ENCODE data around the gene FAM78A. TPM values are rescaled to one million over a fixed set of nuclear protein-coding genes. Genes with fewer than 3 reads are reported as not detected.

The FAM78A gene
- total RNA-seq, 6 donors from 2014 or later, result 4.5 to 19.1 (median 9.3) TPM

DNA sequence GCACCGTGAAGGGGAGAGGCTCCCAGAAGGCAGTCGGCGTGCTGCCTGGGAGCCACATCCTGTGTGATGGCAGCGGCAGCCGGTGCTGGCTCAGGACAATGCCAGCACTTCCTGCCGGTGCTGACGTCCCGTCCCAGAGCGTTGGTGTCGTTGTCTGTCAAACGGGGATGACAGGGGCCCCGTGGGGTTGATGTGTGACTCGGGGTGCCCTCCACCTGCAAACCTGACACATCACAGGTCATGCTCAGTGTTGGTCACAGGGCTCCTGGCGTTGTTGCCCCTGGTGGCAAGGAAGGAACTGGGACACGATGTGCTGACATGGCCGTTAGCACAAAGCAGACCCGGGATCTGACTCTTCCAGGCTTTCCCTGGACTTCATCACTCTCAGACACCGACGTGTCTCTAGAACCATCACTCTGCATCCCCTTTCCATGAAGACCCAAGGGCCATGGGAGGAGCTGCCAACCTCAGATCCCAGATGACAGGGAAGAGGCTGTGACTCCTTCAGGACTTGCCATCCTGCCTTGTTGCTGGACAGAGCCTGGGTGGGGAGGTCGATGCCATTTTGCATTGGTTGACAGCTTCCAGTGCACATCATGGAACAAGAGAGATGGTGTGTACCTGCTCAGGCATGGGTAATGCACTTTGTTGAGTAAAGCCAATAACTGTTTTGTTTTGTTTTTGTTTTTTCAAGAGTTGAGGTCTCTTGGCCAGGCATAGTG, 34.7 kb upstream of the FAM78A start:
- peak overlapping the region in 1 of 4 donors; percentile 13 for H3K4me3 ChIP-seq
- ATAC-seq (ENCODE audit: low FRiP score in 2 of 2) (no peak), DNase-seq (peak in 1 of 2 donors; percentile 28)
- no peaks in the 10 kb centered on the region for H3K27me3 ChIP-seq
- 29 to 94% methylated on average over 2 to 14 of the region's 20 CpGs for WGBS, 2 donors
- no peaks in the 10 kb centered on the region for H3K9me3 ChIP-seq
- peaks cover 0 to 6% (median 2%) of the 10 kb centered on the region in 4 donors for H3K4me1 ChIP-seq
- no peaks in the 10 kb centered on the region for H3K36me3 ChIP-seq
- TF ChIP-seq POLR2A (IDR thresholded peaks at IDR 0.05) (no peak), EP300 (IDR thresholded peaks at IDR 0.05) (no peak)
- H3K27ac ChIP-seq, result no peak overlapping the region

DNA sequence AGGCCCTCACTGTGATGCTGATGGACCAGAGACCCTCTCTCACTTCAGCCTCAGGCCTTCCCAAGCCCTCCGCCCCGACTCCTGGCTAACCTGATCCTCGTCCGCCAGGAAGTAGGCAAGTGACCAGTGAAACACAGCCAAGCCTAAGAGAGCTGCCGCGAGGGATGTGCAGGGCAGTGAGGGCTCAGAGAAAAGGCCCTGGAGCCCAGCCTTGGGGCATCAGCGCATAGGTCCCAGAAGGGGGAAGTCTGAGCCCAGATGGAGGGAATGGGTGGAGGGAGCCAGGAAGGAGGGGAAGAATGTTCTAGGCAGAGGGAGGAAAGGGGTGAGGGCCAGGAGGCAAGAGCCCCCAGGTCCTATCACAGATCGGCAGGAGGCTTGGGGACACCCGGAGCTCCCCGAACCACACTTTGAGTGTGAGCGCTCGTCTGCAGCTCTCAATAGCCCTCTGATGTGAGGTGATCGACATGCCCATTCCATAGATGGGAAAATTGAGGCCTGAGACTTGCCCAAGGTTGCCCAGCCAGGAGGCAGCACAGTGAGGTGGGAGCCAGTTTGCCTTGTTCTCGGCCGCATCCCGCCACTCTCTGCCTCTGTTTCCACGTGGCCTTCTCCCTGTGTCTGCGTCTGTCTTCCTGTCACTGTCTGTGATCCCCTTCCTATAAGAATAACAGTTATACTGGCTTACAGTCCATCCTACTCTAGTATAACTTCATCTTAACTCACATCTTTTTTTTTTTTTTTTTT, 33.4 kb upstream of the FAM78A start:
- H3K36me3 ChIP-seq, result no peaks in the 10 kb centered on the region
- WGBS, 2 donors, result 83 to 85% methylated on average over 17 to 18 of the region's 18 CpGs
- peaks cover 0 to 6% (median 0%) of the 10 kb centered on the region in 4 donors for H3K4me1 ChIP-seq
- no peaks in the 10 kb centered on the region for H3K9me3 ChIP-seq
- no peak overlapping the region for H3K4me3 ChIP-seq
- no peaks in the 10 kb centered on the region for H3K27me3 ChIP-seq
- no peak overlapping the region for H3K27ac ChIP-seq
- TF ChIP-seq POLR2A (IDR thresholded peaks at IDR 0.05) (no peak), EP300 (IDR thresholded peaks at IDR 0.05) (no peak)
- TF ChIP-seq, protein P1, sequence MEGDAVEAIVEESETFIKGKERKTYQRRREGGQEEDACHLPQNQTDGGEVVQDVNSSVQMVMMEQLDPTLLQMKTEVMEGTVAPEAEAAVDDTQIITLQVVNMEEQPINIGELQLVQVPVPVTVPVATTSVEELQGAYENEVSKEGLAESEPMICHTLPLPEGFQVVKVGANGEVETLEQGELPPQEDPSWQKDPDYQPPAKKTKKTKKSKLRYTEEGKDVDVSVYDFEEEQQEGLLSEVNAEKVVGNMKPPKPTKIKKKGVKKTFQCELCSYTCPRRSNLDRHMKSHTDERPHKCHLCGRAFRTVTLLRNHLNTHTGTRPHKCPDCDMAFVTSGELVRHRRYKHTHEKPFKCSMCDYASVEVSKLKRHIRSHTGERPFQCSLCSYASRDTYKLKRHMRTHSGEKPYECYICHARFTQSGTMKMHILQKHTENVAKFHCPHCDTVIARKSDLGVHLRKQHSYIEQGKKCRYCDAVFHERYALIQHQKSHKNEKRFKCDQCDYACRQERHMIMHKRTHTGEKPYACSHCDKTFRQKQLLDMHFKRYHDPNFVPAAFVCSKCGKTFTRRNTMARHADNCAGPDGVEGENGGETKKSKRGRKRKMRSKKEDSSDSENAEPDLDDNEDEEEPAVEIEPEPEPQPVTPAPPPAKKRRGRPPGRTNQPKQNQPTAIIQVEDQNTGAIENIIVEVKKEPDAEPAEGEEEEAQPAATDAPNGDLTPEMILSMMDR (IDR thresholded peaks at IDR 0.05), result no peak
- ATAC-seq (ENCODE audit: low FRiP score in 2 of 2) (no peak), DNase-seq (no peak)

DNA sequence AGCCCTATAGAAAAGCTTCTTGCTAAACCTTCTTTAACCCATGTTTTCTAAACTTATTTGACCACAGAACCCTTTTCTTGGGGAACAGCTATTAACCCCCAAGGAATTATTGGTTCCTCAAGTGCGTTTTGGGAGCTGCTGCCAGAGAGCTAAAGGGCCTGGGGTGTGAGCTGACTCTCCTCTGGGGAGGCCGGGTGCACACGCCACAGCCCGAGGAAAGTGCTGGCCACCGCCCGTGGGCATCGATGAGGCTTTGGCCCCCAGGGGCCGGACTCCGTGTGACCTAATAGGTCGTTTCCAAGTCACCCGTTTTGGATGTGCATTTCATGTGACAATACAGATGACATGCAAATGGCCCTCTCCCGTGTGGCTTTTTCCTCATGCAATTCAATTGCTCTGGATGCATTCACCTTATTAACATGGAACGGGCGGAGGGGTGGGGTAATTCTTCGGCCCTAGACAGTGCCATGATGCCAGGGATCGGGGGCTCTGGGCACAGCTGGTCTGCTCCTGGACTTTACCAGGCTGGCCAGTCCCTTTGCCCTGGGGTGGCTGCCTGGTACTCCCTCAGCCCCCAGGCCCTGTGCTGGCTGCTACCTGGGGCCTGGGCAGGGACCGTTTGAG, 32.7 kb upstream of the FAM78A start:
- Histone ChIP-seq H3K27ac (no peak overlapping the region), H3K27me3 (no peaks in the 10 kb centered on the region), H3K4me3 (no peak overlapping the region), H3K9me3 (no peaks in the 10 kb centered on the region), H3K4me1 (peaks cover 0 to 6% (median 0%) of the 10 kb centered on the region in 4 donors), H3K36me3 (no peaks in the 10 kb centered on the region)
- WGBS, 2 donors, result 85 to 91% methylated on average over 4 to 17 of the region's 17 CpGs
- ATAC-seq (ENCODE audit: low FRiP score in 2 of 2) (no peak), DNase-seq (no peak)
- TF ChIP-seq EP300 (IDR thresholded peaks at IDR 0.05) (no peak), POLR2A (IDR thresholded peaks at IDR 0.05) (no peak), POLR2AphosphoS5 (IDR thresholded peaks at IDR 0.05) (no peak)
- TF ChIP-seq, protein P1 (IDR thresholded peaks at IDR 0.05), result no peak

DNA sequence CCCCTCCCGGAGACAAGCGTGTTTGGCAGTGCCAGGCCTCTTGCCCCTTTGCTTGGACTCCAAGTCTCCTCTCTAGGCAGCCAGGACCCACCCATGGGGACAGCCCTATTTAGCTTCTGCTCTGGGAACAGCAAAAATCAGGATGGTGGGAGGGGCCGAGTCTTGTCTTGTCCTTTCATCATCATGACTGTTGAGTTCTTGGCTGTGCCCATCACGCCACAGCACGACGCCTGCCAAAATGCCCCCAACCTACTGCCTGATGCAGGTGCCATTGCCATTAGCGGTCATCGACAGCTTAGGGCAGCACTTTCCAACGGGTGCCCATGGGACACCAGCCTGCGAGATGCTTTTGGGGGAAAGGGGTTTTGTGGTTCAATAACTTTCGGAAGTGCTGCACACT, 32.1 kb upstream of the FAM78A start:
- TF ChIP-seq EP300 (IDR thresholded peaks at IDR 0.05) (no peak), POLR2A (IDR thresholded peaks at IDR 0.05) (no peak)
- H3K4me3 ChIP-seq, result no peak overlapping the region
- WGBS, 2 donors, result 95 to 98% methylated on average over 8 to 11 of the region's 11 CpGs

DNA sequence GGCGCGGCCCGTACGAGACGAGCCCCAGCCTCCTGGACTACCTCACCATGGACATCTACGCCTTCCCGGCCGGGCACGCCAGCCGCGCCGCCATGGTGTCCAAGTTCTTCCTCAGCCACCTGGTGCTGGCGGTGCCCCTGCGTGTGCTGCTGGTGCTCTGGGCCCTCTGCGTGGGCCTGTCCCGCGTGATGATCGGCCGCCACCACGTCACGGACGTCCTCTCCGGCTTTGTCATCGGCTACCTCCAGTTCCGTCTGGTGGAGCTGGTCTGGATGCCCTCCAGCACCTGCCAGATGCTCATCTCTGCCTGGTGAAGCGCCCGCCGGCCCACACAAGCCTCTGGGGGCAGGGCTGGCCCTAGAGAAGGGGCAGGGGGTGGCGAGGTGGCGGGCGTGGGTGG, 31.7 kb upstream of the FAM78A start:
- Histone ChIP-seq H3K27me3 (no peaks in the 10 kb centered on the region), H3K36me3 (no peaks in the 10 kb centered on the region), H3K4me3 (no peak overlapping the region), H3K4me1 (peaks cover 0 to 6% (median 0%) of the 10 kb centered on the region in 4 donors), H3K9me3 (no peaks in the 10 kb centered on the region), H3K27ac (no peak overlapping the region)
- WGBS, 2 donors, result 90% methylated on average over 16 to 31 of the region's 31 CpGs
- no peak for ATAC-seq (ENCODE audit: low FRiP score in 2 of 2)
- DNase-seq, result no peak
- TF ChIP-seq POLR2AphosphoS5 (IDR thresholded peaks at IDR 0.05) (no peak), EP300 (IDR thresholded peaks at IDR 0.05) (no peak), POLR2A (IDR thresholded peaks at IDR 0.05) (no peak)
- TF ChIP-seq, protein P1 (IDR thresholded peaks at IDR 0.05), result no peak

More for the DNA sequence above, 32.1 kb upstream of the FAM78A start:
- no peaks in the 10 kb centered on the region for H3K36me3 ChIP-seq
- peaks cover 0 to 6% (median 0%) of the 10 kb centered on the region in 4 donors for H3K4me1 ChIP-seq
- DNase-seq (no peak), ATAC-seq (ENCODE audit: low FRiP score in 2 of 2) (no peak)
- no peaks in the 10 kb centered on the region for H3K9me3 ChIP-seq
- H3K27me3 ChIP-seq, result no peaks in the 10 kb centered on the region
- no peak overlapping the region for H3K27ac ChIP-seq
